MM.1S (cell line): ENCODE results near the gene GLT8D2.
"Not testable (repeated sequence)": the region's sequence is repeated elsewhere in the genome, so short reads cannot be mapped to it uniquely, and the experiment has no call there.

ENCODE experiments used
- DNase-seq: peaks from one replicate; pipeline ENCODE4 v3.0.0-alpha.2; 2015
- H2AFZ ChIP-seq: fragments of 300-600 bp; sonication (generic); 2 replicates; pipeline ENCODE4 v1.6.0; 2016; ENCODE audit warnings: antibody characterized with exemption, low read length
- H3F3A ChIP-seq: fragments of 300-600 bp; sonication (generic); 2 replicates; pipeline ENCODE4 v1.6.1; 2016; ENCODE audit warnings: mild to moderate bottlenecking, antibody characterized with exemption, low read length, moderate library complexity, mixed read lengths; ENCODE audit not compliant: insufficient read depth
- H3K27ac ChIP-seq: fragments of 300-600 bp; sonication (generic); 2 replicates; pipeline ENCODE4 v1.5.1; 2016; ENCODE audit warnings: mild to moderate bottlenecking, low read length
- H3K27me3 ChIP-seq: fragments of 300-600 bp; sonication (generic); replicated peaks from 2 replicates; pipeline ENCODE4 v1.6.0; 2016; ENCODE audit warnings: low read length; ENCODE audit not compliant: insufficient read depth
- H3K36me3 ChIP-seq: fragments of 300-600 bp; sonication (generic); replicated peaks from 2 replicates; pipeline ENCODE4 v1.6.1; 2016; ENCODE audit warnings: mild to moderate bottlenecking, low read length, mixed read lengths; ENCODE audit not compliant: insufficient read depth
- H3K4me1 ChIP-seq: fragments of 300-600 bp; sonication (generic); 2 replicates; pipeline ENCODE4 v1.6.1; 2016; ENCODE audit warnings: low read length, mixed read lengths
- H3K4me2 ChIP-seq: fragments of 300-600 bp; sonication (generic); 2 replicates; pipeline ENCODE4 v1.6.0; 2016; ENCODE audit warnings: low read depth, low read length
- H3K4me3 ChIP-seq: fragments of 300-600 bp; sonication (generic); 2 replicates; pipeline ENCODE4 v1.5.1; 2016; ENCODE audit warnings: low read length, mixed read lengths
- H3K79me2 ChIP-seq: fragments of 300-600 bp; sonication (generic); 2 replicates; pipeline ENCODE4 v1.6.1; 2016; ENCODE audit warnings: mixed run types, low read length, mixed read lengths
- H3K9ac ChIP-seq: fragments of 300-600 bp; sonication (generic); 2 replicates; pipeline ENCODE4 v1.6.1; 2016; ENCODE audit warnings: low read length, mixed read lengths
- H3K9me2 ChIP-seq: fragments of 300-600 bp; sonication (generic); replicated peaks from 2 replicates; pipeline ENCODE4 v1.6.1; 2016; ENCODE audit warnings: mild to moderate bottlenecking, low read length, mixed read lengths; ENCODE audit not compliant: insufficient read depth
- H3K9me3 ChIP-seq: fragments of 300-600 bp; sonication (generic); replicated peaks from 2 replicates; pipeline ENCODE4 v1.6.1; 2016; ENCODE audit warnings: mild to moderate bottlenecking, low read length, mixed read lengths; ENCODE audit not compliant: insufficient read depth
- H4K20me1 ChIP-seq: fragments of 300-600 bp; sonication (generic); 2 replicates; pipeline ENCODE4 v1.6.1; 2016; ENCODE audit warnings: mild to moderate bottlenecking, low read length, moderate library complexity, mixed read lengths; ENCODE audit not compliant: insufficient read depth
- EZH2 ChIP-seq: fragments of 300-600 bp; sonication (generic); optimal IDR thresholded peaks from 2 replicates; pipeline ENCODE3; 2017; ENCODE audit warnings: low read depth, mild to moderate bottlenecking, antibody characterized with exemption, low read length, mixed read lengths
- EZH2phosphoT487 ChIP-seq: fragments of 300-600 bp; sonication (generic); IDR thresholded peaks from 2 replicates; pipeline ENCODE4 v1.6.1; 2018; ENCODE audit warnings: antibody characterized with exemption, low read length
- TF ChIP-seq, protein P1 (sequence below): fragments of 300-600 bp; sonication (generic); IDR thresholded peaks from 2 replicates; pipeline ENCODE4 v1.5.1; 2016; ENCODE audit warnings: antibody characterized with exemption, low read length, mixed read lengths

Gene GLT8D2

DNA sequence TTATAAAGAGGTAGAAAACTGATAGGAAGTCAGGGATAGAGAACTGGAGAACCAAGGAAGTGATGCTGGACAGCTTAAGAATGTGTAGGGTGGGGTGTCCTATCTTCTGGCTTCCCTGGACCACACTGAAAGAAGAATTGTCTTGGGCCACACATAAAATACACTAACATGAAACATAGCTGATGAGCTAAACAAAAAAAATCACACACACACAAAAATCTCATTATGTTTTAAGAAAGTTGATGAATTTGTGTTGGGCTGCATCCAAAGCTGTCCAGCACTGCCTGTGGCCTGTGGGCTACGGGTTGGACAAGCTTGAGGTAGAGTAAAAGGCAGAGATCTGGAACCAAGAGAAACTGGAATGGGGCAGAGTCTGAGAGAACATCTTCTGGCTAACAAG is 7.4 kb downstream of the GLT8D2 start:
- H3K79me2 ChIP-seq: no peaks in the 10 kb centered on the region
- H3K4me1 ChIP-seq: peaks cover 8% of the 10 kb centered on the region; the same call in 1 of the 2 replicates
- H3F3A ChIP-seq: no peaks in the 10 kb centered on the region
- no peaks in the 10 kb centered on the region for H4K20me1 ChIP-seq
- H3K9me3 ChIP-seq: no peaks in the 10 kb centered on the region
- no peaks in the 10 kb centered on the region for H3K36me3 ChIP-seq
- no peak overlapping the region for H2AFZ ChIP-seq
- H3K9ac ChIP-seq: no peak overlapping the region
- no peak overlapping the region for H3K27ac ChIP-seq
- no peak for DNase-seq
- H3K27me3 ChIP-seq: no peaks in the 10 kb centered on the region
- H3K9me2 ChIP-seq: no peaks in the 10 kb centered on the region
- no peak for TF ChIP-seq EZH2phosphoT487
- no peak for TF ChIP-seq EZH2
- TF ChIP-seq, protein P1, sequence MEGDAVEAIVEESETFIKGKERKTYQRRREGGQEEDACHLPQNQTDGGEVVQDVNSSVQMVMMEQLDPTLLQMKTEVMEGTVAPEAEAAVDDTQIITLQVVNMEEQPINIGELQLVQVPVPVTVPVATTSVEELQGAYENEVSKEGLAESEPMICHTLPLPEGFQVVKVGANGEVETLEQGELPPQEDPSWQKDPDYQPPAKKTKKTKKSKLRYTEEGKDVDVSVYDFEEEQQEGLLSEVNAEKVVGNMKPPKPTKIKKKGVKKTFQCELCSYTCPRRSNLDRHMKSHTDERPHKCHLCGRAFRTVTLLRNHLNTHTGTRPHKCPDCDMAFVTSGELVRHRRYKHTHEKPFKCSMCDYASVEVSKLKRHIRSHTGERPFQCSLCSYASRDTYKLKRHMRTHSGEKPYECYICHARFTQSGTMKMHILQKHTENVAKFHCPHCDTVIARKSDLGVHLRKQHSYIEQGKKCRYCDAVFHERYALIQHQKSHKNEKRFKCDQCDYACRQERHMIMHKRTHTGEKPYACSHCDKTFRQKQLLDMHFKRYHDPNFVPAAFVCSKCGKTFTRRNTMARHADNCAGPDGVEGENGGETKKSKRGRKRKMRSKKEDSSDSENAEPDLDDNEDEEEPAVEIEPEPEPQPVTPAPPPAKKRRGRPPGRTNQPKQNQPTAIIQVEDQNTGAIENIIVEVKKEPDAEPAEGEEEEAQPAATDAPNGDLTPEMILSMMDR: no peak
- H3K4me2 ChIP-seq: no peak overlapping the region
- no peak overlapping the region for H3K4me3 ChIP-seq

- H3F3A ChIP-seq, H4K20me1 ChIP-seq, H3K4me1 ChIP-seq, H3K4me3 ChIP-seq, H3K9me2 ChIP-seq, DNase-seq, H3K9ac ChIP-seq, H3K79me2 ChIP-seq, H3K27me3 ChIP-seq, H3K9me3 ChIP-seq, H3K27ac ChIP-seq, H3K36me3 ChIP-seq, H2AFZ ChIP-seq, H3K4me2 ChIP-seq: not testable (repeated sequence)
Observed at GRCh38 chr12:104039769-104040168, 10.2 kb downstream of the GLT8D2 start.

- H4K20me1 ChIP-seq, H2AFZ ChIP-seq, H3K4me1 ChIP-seq, H3K4me3 ChIP-seq, H3K27me3 ChIP-seq, H3K79me2 ChIP-seq, H3K27ac ChIP-seq, H3K9me3 ChIP-seq, H3K9ac ChIP-seq, H3F3A ChIP-seq, H3K4me2 ChIP-seq, DNase-seq, H3K9me2 ChIP-seq, H3K36me3 ChIP-seq: not testable (repeated sequence)
Observed at GRCh38 chr12:104036143-104036542, 13.8 kb downstream of the GLT8D2 start.

GRCh38 chr12:104030596-104030995 is 19.4 kb downstream of the GLT8D2 start:
- H3K4me3 ChIP-seq, H3K4me1 ChIP-seq: not testable (repeated sequence)

GRCh38 chr12:104026841-104027599 is 23.0 kb downstream of the GLT8D2 start:
- no peaks in the 10 kb centered on the region for H3K27me3 ChIP-seq
- no peak overlapping the region for H2AFZ ChIP-seq
- no peaks in the 10 kb centered on the region for H3K9me3 ChIP-seq
- no peaks in the 10 kb centered on the region for H3K79me2 ChIP-seq
- no peaks in the 10 kb centered on the region for H3K4me1 ChIP-seq
- H3K27ac ChIP-seq: no peak overlapping the region
- H3K36me3 ChIP-seq: no peaks in the 10 kb centered on the region
- DNase-seq: no peak
- H4K20me1 ChIP-seq: no peaks in the 10 kb centered on the region
- H3K4me3 ChIP-seq: no peak overlapping the region
- no peak overlapping the region for H3K4me2 ChIP-seq
- H3K9me2 ChIP-seq: no peaks in the 10 kb centered on the region
- H3F3A ChIP-seq: no peaks in the 10 kb centered on the region
- TF ChIP-seq, protein P1: no peak
- TF ChIP-seq EZH2phosphoT487 (no peak), EZH2 (no peak)
- no peak overlapping the region for H3K9ac ChIP-seq

More at GRCh38 chr12:104030596-104030995, 19.4 kb downstream of the GLT8D2 start:
- H3K79me2 ChIP-seq, H3K9me3 ChIP-seq, H3K4me2 ChIP-seq, H3K9me2 ChIP-seq, H3K27ac ChIP-seq, H3F3A ChIP-seq, H2AFZ ChIP-seq, H4K20me1 ChIP-seq, H3K27me3 ChIP-seq, H3K36me3 ChIP-seq, H3K9ac ChIP-seq, DNase-seq: not testable (repeated sequence)
